ENCODE measurements around the gene PLCE1.

The PLCE1 gene

GRCh38 chr10:94005050-94005449 lies 11.3 kb downstream of the PLCE1 start:
- Histone ChIP-seq H3K9me2 (replicated peaks; ENCODE audit: low read depth, low read length) (no peaks in the 10 kb centered on the region), H3K27me3 (ENCODE audit: insufficient read depth, low read length, poor library complexity, severe bottlenecking) (no peaks in the 10 kb centered on the region), H3K4me3 (ENCODE audit: low read length, poor library complexity, severe bottlenecking) (no peak overlapping the region), H3K4me1 (ENCODE audit: insufficient read depth, low read length, poor library complexity, severe bottlenecking) (no peaks in the 10 kb centered on the region), H3K36me3 (ENCODE audit: insufficient read depth, low read length) (no peaks in the 10 kb centered on the region), H3K4me2 (ENCODE audit: low read depth, low read length, poor library complexity, severe bottlenecking) (no peak overlapping the region), H4K20me1 (ENCODE audit: insufficient read depth, low read length, poor library complexity, severe bottlenecking) (no peaks in the 10 kb centered on the region), H3K9ac (ENCODE audit: low read depth, low read length, poor library complexity, severe bottlenecking) (no peak overlapping the region), H2AFZ (ENCODE audit: low read length) (no peak overlapping the region), H3K79me2 (ENCODE audit: insufficient read depth, low read length) (no peaks in the 10 kb centered on the region), H3K9me3 (ENCODE audit: insufficient read depth, low read depth, low read length) (no peaks in the 10 kb centered on the region), H3F3A (ENCODE audit: low read depth) (no peaks in the 10 kb centered on the region)
- TF ChIP-seq CTCF (conservative IDR thresholded peaks at IDR 0.05; ENCODE audit: low read length) = no peak
- no peak for TF ChIP-seq EZH2phosphoT487 (IDR thresholded peaks at IDR 0.05; ENCODE audit: borderline replicate concordance)

DNA sequence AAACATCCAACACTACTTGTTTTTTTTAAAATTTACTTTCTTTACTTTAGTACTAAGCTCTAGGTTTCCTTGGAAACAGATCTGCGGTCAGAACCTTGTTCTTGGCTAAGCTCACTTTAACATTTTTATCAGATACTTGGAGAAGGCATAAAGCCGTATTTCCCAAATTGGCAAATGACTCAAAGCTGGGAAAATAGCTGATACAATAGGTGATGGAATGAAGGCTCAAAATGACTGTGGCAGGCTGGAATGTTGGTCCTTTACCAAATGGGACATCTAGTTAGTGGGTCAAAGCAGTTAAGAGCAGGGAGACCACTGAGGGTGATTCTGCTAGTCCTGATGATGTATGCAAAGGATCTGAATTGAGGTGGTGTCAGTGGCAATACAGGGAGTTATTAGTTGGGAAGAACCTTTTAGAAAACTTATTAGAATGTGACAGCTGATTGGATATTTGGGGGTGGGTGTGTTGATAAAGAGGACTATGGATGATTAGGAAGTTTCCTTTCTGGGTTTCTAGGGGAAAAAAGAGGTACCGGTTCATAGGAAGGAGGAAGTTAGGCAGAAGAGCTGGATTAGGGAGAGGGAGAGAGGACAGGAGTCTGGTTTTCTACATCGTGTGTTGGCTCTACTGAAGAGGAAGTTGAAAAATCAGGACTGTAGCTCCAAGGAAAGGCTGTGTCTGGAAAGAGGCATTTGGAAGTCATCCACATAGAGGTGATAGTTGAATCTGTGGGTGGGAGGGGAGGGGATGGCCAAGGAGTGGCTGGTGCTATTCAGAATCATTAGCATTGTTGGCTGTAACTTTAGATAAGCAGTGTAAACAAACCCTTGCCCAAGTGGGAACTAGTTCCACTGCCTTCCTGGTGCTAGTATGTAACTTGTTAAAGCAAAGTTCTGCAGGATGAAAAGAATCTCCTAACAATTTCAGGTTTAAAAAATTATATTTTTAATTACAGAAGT lies 13.1 kb downstream of the PLCE1 start:
- no peaks in the 10 kb centered on the region for H3K9me2 ChIP-seq (replicated peaks; ENCODE audit: low read depth, low read length)
- H3K4me1 ChIP-seq (ENCODE audit: insufficient read depth, low read length, poor library complexity, severe bottlenecking) = no peaks in the 10 kb centered on the region
- no peak overlapping the region for H3K4me2 ChIP-seq (ENCODE audit: low read depth, low read length, poor library complexity, severe bottlenecking)
- H3F3A ChIP-seq (ENCODE audit: low read depth) = no peaks in the 10 kb centered on the region
- H3K79me2 ChIP-seq (ENCODE audit: insufficient read depth, low read length) = no peaks in the 10 kb centered on the region
- TF ChIP-seq CTCF (conservative IDR thresholded peaks at IDR 0.05; ENCODE audit: low read length) = no peak
- TF ChIP-seq EZH2phosphoT487 (IDR thresholded peaks at IDR 0.05; ENCODE audit: borderline replicate concordance) = no peak
- H3K4me3 ChIP-seq (ENCODE audit: low read length, poor library complexity, severe bottlenecking) = no peak overlapping the region
- no peak overlapping the region for H2AFZ ChIP-seq (ENCODE audit: low read length)
- H3K9me3 ChIP-seq (ENCODE audit: insufficient read depth, low read depth, low read length) = no peaks in the 10 kb centered on the region
- H3K36me3 ChIP-seq (ENCODE audit: insufficient read depth, low read length) = no peaks in the 10 kb centered on the region
- H3K27me3 ChIP-seq (ENCODE audit: insufficient read depth, low read length, poor library complexity, severe bottlenecking) = no peaks in the 10 kb centered on the region
- H4K20me1 ChIP-seq (ENCODE audit: insufficient read depth, low read length, poor library complexity, severe bottlenecking) = no peaks in the 10 kb centered on the region
- no peak overlapping the region for H3K9ac ChIP-seq (ENCODE audit: low read depth, low read length, poor library complexity, severe bottlenecking)

DNA sequence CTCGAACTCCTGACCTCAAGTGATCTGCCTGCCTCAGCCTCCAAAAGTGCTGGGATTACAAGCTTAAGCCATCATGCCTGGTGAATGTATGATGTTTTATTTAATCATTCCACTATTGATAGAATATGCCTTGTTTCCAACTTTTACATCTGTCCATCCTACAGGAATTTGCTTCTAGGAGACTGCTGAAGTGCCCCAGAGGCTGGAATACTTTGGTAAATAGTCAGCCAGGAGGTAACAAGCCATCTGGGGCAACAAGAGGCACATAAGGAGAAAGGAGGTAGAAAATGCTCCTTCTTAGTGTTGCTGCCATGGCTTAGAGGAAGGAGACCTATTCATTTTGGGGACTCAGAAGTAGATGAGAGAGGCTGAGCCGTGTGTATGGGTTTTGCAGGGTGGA lies 14.8 kb downstream of the PLCE1 start:
- Histone ChIP-seq H3K36me3 (ENCODE audit: insufficient read depth, low read length) (no peaks in the 10 kb centered on the region), H3F3A (ENCODE audit: low read depth) (no peaks in the 10 kb centered on the region), H2AFZ (ENCODE audit: low read length) (no peak overlapping the region), H3K79me2 (ENCODE audit: insufficient read depth, low read length) (no peaks in the 10 kb centered on the region), H4K20me1 (ENCODE audit: insufficient read depth, low read length, poor library complexity, severe bottlenecking) (no peaks in the 10 kb centered on the region), H3K4me2 (ENCODE audit: low read depth, low read length, poor library complexity, severe bottlenecking) (no peak overlapping the region), H3K4me1 (ENCODE audit: insufficient read depth, low read length, poor library complexity, severe bottlenecking) (no peaks in the 10 kb centered on the region), H3K27me3 (ENCODE audit: insufficient read depth, low read length, poor library complexity, severe bottlenecking) (no peaks in the 10 kb centered on the region), H3K9me2 (replicated peaks; ENCODE audit: low read depth, low read length) (no peaks in the 10 kb centered on the region), H3K9me3 (ENCODE audit: insufficient read depth, low read depth, low read length) (no peaks in the 10 kb centered on the region), H3K9ac (ENCODE audit: low read depth, low read length, poor library complexity, severe bottlenecking) (no peak overlapping the region), H3K4me3 (ENCODE audit: low read length, poor library complexity, severe bottlenecking) (no peak overlapping the region)
- no peak for TF ChIP-seq CTCF (conservative IDR thresholded peaks at IDR 0.05; ENCODE audit: low read length)
- TF ChIP-seq EZH2phosphoT487 (IDR thresholded peaks at IDR 0.05; ENCODE audit: borderline replicate concordance) = no peak
